T-helper 22 cell (primary cell): ENCODE measurements around the gene ZNF606.
"Not testable (repeated sequence)": the region's sequence is repeated elsewhere in the genome, so short reads cannot be mapped to it uniquely, and the experiment has no call there.

Experiments
- DNase-seq: peaks from one replicate; pipeline ENCODE4 v3.0.0-alpha.2; 2020; ENCODE audit warnings: low read depth

The ZNF606 gene

GRCh38 chr19:58009666-58010301, 7.2 kb upstream of the ZNF606 start:
- no peak for DNase-seq

GRCh38 chr19:58009301-58009665, 6.7 kb upstream of the ZNF606 start:
- no peak for DNase-seq

GRCh38 chr19:58008877-58009276, 6.3 kb upstream of the ZNF606 start:
- not testable (repeated sequence) for DNase-seq

GRCh38 chr19:58007285-58007684, 4.7 kb upstream of the ZNF606 start:
- no peak for DNase-seq

GRCh38 chr19:58003174-58003828, 681 bp upstream of the ZNF606 start:
- DNase-seq, result no peak

GRCh38 chr19:58001895-58002369, 688 bp downstream of the ZNF606 start:
- DNase-seq, result no peak

GRCh38 chr19:58000677-58001076, 1.9 kb downstream of the ZNF606 start:
- DNase-seq, result no peak

- no peak for DNase-seq
These were observed 9.8 kb downstream of the ZNF606 start for GRCh38 chr19:57992841-57993240.

GRCh38 chr19:57978586-57979289, 23.9 kb downstream of the ZNF606 start:
- no peak for DNase-seq

GRCh38 chr19:57974434-57974833, 28.2 kb downstream of the ZNF606 start, which contains the start of gene C19orf18:
Gene C19orf18, minus strand, starts transcription at chr19:57974534. Its CDS starts 102 bp downstream, at chr19:57974432.
- no peak for DNase-seq

- DNase-seq, result no peak
These were observed 37.9 kb downstream of the ZNF606 start for GRCh38 chr19:57964761-57965160.

GRCh38 chr19:57961785-57962184, 40.8 kb downstream of the ZNF606 start:
- DNase-seq, result no peak

- no peak for DNase-seq
These were observed 47.6 kb downstream of the ZNF606 start for GRCh38 chr19:57954996-57955395.

- DNase-seq, result no peak
These were observed 52.9 kb downstream of the ZNF606 start for GRCh38 chr19:57949702-57950101.

GRCh38 chr19:57949296-57949695, 53.3 kb downstream of the ZNF606 start:
- no peak for DNase-seq

GRCh38 chr19:57947419-57948134, 55.0 kb downstream of the ZNF606 start, which contains the start of gene ZNF256:
Gene ZNF256, minus strand, starts transcription at chr19:57947706. Its CDS starts 232 bp downstream, at chr19:57947474.
- DNase-seq, result peak; percentile 58

GRCh38 chr19:57947088-57947418, 55.6 kb downstream of the ZNF606 start:
- DNase-seq, result no peak

- DNase-seq, result no peak
These were observed 56.3 kb downstream of the ZNF606 start for GRCh38 chr19:57946316-57946715.

- no peak for DNase-seq
These were observed 61.0 kb downstream of the ZNF606 start for GRCh38 chr19:57941593-57941992.

GRCh38 chr19:57935731-57936130, 66.9 kb downstream of the ZNF606 start:
- DNase-seq, result no peak

GRCh38 chr19:57934820-57935665, 67.6 kb downstream of the ZNF606 start, which contains the start of gene ZNF418:
Gene ZNF418, minus strand, starts transcription at chr19:57935402. Its CDS starts 1,580 bp downstream, at chr19:57933822.
- no peak for DNase-seq
